AG10803 (cell line): ENCODE measurements around the gene PRB2.
"Not testable (repeated sequence)": the region's sequence is repeated elsewhere in the genome, so short reads cannot be mapped to it uniquely, and the experiment has no call there.

Source experiments
- DNase-seq: peaks from one replicate; pipeline ENCODE4 v3.0.0; 2010; ENCODE audit warnings: low read depth
- H3K4me3 ChIP-seq: 2 replicates; pipeline ENCODE4 v1.5.1; 2011; ENCODE audit warnings: mild to moderate bottlenecking, low read length, control low read depth
- TF ChIP-seq, protein P1 (sequence below): conservative IDR thresholded peaks from 2 replicates; pipeline ENCODE4 v1.5.1; 2011; ENCODE audit warnings: mild to moderate bottlenecking, low read length, control low read depth, inconsistent platforms

Gene PRB2

DNA sequence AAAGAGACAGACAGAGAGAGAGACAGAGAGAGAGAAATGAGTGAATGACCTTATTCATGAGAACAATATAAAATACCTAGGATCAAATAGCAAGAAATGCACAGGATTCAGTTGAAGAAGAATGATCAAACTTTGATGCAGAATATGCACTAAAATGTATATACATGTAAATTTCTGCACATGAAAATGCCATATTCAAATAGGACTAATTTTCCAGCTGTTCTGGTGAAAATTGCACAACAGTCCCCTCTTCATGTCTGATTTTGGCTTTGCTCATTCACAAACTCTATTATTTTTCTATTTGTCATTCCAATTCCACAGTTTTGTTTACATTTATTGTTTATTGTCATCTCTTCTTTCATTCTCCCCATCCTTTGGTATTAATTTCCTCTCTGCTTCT lies 34.2 kb downstream of the PRB2 start:
- no peak overlapping the region for H3K4me3 ChIP-seq
- no peak for DNase-seq
- TF ChIP-seq, protein P1, sequence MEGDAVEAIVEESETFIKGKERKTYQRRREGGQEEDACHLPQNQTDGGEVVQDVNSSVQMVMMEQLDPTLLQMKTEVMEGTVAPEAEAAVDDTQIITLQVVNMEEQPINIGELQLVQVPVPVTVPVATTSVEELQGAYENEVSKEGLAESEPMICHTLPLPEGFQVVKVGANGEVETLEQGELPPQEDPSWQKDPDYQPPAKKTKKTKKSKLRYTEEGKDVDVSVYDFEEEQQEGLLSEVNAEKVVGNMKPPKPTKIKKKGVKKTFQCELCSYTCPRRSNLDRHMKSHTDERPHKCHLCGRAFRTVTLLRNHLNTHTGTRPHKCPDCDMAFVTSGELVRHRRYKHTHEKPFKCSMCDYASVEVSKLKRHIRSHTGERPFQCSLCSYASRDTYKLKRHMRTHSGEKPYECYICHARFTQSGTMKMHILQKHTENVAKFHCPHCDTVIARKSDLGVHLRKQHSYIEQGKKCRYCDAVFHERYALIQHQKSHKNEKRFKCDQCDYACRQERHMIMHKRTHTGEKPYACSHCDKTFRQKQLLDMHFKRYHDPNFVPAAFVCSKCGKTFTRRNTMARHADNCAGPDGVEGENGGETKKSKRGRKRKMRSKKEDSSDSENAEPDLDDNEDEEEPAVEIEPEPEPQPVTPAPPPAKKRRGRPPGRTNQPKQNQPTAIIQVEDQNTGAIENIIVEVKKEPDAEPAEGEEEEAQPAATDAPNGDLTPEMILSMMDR: no peak

GRCh38 chr12:11360205-11360883 lies 35.0 kb downstream of the PRB2 start:
- DNase-seq: peak; percentile 1
- not testable (repeated sequence) for H3K4me3 ChIP-seq

GRCh38 chr12:11351736-11352135 lies 43.6 kb downstream of the PRB2 start:
- not testable (repeated sequence) for H3K4me3 ChIP-seq, DNase-seq

DNA sequence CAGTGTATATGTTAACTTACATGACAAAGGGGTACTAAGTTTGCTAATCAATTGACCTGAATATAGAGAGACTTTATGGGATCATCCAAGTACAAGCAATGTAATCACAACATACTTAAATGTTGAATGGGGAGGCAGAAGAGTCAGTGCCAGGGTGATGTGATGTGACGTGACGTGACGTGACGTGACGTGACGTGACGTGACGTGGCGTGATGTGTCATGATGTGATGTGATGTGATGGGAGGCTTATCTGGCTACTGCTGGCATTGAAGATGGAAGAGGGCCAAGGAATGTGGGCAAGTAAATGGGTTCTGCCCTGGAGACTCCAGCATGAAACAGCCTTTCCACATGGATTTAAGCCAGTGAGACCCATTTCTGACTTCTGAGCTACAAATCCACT lies 46.9 kb downstream of the PRB2 start:
- TF ChIP-seq, protein P1: no peak
- H3K4me3 ChIP-seq: no peak overlapping the region
- no peak for DNase-seq

GRCh38 chr12:11347810-11348209 lies 47.6 kb downstream of the PRB2 start:
- no peak overlapping the region for H3K4me3 ChIP-seq
- TF ChIP-seq, protein P1: no peak
- DNase-seq: no peak

DNA sequence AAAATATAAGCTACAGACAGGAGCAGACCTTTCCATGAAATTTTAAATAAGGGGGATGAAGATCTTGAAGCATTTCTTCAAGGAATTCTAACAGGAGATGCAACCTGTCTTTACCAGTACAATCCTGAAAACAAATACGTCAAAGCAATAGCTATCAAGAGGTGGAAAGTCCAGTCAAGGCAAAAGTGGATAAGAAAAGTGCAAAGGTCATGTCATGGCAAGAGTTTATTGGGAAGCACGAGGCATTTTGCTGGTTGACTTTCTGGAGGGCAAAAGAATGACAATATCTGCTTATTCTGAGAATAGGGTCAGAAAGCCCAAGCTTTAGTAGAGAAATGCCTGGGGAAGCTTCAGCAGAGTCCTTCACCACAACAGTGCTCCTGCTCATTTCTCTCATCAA lies 50.9 kb downstream of the PRB2 start:
- DNase-seq: no peak
- TF ChIP-seq, protein P1: no peak

More for the DNA sequence above, 50.9 kb downstream of the PRB2 start:
- H3K4me3 ChIP-seq: no peak overlapping the region
